CD4-positive, alpha-beta T cell treated with Interleukin-6 for 4 hours (primary cell): ENCODE results near the gene DKKL1.

Experiments used
- DNase-seq: peaks from one replicate; pipeline ENCODE4 v3.0.0-alpha.2; 2020; ENCODE audit warnings: mixed read lengths

Gene DKKL1

GRCh38 chr19:49338023-49338677 lies 25.5 kb upstream of the DKKL1 start:
- no peak for DNase-seq

DNA sequence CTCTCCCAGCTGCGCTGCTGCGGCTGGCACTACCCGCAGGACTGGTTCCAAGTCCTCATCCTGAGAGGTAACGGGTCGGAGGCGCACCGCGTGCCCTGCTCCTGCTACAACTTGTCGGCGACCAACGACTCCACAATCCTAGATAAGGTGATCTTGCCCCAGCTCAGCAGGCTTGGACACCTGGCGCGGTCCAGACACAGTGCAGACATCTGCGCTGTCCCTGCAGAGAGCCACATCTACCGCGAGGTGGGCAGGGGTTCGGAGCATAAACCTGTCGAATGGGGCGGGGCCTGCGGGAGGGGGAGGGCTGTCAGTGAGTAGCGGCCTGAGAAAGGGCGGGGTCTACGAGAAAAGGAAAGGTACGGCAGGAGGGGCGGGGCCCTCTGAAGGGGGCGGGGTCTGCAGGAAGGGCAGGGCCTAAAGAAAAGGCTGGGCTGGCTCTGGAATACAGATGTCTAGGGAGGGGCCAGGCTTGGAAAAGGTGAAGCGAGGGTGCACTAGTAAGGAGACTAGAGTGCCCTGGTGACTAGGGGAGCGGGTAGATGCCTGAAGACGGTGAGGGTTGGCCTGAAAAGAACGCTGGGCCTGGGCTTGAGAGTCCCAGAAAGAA lies 24.9 kb upstream of the DKKL1 start:
- no peak for DNase-seq

DNA sequence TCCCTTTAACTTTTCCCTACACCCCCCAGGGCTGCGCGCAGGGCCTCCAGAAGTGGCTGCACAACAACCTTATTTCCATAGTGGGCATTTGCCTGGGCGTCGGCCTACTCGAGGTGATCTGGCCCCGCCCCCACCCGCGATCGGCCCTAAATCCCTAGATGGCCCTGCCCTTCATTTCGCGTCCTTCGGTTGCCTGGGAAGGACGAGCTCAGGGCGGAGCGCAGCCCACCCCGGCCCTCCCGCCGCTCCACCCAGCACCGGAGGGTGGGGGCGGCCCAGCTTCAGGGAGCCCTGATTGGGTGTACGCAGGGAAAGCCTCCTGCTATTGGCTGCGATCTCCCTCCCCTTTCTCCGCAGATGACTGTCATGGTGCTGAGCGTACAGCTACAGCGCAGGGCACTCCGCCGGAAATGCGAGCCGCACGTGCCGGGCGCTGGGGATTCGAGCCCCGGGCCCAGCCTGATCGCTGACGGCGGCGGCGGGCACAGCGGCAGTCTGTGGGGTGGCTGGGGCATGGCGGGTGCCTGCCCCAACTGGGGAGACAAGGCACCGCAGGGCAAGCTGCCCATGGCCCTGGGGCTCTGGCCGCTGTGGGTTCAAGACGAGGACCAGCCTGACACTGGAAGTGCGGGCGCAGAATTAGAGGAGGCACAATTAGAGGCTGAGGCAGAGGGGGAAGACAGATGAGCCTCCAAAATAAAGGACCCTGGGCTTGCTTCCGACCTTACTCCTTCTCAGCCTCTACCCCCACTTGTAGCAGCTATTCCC lies 24.2 kb upstream of the DKKL1 start:
- DNase-seq: no peak

GRCh38 chr19:49340069-49340864 lies 23.4 kb upstream of the DKKL1 start:
- no peak for DNase-seq

DNA sequence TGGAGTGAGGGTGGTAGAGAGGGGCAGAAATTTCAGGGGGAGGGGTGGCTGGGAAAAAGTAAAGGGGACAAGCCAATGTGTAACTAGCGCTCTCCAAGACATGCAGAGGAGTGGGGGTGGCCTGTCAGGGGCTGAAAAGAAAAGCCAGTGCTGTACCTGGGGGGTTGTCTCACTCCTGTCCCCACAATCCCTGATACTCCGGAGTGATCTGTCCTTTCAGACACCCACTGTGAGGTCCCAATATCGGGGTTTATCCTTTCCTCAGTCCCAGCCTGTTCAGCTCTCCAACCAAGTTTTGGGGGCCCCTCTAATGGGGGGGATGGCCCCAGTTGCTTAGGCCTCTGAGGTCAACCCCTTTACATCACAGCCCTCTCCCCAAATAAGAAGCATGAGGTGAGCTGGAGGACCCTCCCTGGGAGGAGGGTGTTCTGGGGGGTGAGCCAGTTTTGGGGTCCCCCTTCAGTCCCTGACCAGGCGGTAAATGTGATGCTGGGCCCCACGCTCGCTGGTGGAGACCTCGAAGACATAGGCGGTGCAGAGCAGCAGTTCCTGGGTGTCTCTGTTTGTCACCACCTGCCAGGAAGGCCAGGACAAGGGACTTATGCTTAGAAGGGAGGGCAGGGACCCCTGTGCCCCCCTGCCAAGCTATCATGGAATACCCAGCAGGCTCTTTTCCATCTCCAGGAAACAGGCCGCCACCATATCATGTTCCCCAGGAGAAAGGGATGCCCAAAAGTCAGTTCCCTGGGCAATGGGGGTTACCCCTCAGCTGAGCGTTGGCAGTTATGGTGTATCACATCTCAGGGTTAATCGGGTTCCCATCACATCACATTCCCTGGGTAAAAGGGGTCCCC lies 22.6 kb upstream of the DKKL1 start:
- no peak for DNase-seq

- no peak for DNase-seq
Measured at GRCh38 chr19:49342291-49342721, 21.4 kb upstream of the DKKL1 start.

GRCh38 chr19:49343123-49343522 lies 20.6 kb upstream of the DKKL1 start:
- DNase-seq: no peak

GRCh38 chr19:49344505-49345423 lies 18.9 kb upstream of the DKKL1 start:
- DNase-seq: no peak

GRCh38 chr19:49347191-49347590 lies 16.5 kb upstream of the DKKL1 start:
- DNase-seq: no peak

DNA sequence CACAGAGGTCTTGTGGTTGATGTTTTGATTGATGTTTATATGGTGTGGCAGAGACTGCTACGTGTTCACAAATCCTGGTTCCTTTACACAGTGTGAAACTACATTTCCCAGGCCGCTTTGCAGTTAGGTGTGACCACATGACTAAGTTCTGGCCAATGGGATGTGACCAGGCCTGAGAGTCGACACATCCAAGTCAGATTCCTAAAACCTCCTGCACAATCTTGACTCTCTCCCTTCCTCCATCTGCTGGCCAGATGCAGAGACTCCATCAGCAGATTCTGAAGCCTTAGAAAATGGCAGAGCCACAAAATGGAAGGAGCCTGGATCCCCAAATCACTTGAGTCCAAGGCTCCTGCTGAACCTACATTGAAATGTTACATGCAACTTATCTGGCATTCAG lies 15.8 kb upstream of the DKKL1 start:
- DNase-seq: no peak

DNA sequence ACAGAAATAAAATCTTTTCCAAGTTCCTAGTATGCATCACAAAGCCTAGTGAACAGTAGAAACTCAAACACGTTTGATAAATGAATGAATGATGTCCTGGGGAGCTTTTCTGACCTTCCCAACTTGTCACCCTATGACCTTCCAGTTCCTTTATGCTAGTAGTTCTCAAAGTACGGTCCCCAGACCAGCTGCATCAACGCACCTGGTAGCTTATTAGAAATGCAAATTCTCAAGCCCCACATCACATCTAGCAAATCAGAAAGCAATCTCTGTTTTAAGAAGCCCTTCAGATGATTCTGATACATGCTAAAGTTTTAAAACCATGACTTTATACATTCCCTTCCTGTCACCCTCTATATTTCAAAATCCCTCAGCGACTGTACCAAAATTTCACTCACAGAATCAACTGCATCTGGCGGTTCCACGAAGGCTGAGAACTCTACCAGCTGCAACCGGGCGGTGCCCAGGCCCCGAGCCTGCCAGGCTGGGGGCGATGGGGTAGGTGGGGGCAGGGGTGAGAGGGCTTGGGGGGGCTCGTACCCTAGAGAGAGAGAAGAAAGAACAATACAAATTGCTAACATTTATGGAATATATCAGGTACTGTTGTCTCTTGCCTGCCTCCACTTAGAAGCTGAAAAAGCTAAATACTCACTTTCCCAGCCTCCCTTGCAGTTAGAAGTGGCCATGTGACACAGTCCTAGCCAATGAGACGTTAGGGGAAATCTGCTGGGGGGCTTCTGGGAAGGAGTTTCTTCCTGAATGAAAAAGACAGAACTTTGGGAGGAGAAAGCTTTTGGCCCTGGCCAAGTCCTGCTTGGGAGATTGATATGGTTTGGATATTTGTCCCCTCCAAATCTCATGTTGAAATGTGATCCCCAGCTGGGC lies 15.1 kb upstream of the DKKL1 start:
- no peak for DNase-seq

GRCh38 chr19:49349567-49349966 lies 14.1 kb upstream of the DKKL1 start:
- DNase-seq: no peak

DNA sequence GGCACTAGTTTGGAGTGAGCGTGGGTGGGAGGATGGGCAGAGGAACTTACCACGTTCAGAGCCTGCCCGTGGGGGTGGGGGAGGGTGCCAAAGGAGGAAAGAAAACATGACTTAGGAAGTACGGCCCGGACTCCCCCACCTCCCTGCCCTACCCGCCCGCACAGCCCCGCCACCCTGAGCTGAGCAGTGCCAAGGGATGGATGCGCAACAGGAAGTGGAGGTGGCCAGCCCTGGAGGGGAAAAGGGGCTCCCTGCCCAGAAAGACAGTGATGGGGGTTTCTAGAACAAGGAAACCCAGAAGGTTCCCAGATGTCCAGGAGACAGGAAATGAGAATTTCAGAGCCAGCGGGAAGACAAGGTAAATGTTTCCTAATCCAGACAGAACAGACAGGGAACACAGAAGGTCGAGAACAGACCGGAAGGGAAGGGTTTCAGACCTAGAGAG lies 7.7 kb upstream of the DKKL1 start:
- no peak for DNase-seq

DNA sequence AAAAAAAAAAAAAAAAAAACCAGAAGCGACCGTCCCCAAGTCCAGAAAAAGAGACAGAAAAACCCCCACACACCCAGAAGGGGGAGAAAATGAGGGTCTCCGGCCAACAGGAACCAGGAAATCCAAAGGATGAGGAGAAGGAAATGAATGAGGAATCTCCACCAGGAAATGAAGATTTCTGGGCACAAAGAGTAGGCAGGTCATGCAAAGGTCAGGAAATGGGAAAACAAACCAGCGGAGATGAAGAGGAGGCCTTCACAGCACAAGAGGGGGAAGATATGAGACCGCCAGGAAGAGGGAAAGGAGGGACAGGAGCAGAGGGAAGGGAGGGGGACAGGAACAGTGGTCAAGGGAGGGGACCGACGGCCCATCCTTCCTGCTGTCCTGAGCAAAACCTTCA lies 7.3 kb upstream of the DKKL1 start:
- no peak for DNase-seq

- no peak for DNase-seq
Measured at GRCh38 chr19:49357186-49357585, 6.5 kb upstream of the DKKL1 start.

DNA sequence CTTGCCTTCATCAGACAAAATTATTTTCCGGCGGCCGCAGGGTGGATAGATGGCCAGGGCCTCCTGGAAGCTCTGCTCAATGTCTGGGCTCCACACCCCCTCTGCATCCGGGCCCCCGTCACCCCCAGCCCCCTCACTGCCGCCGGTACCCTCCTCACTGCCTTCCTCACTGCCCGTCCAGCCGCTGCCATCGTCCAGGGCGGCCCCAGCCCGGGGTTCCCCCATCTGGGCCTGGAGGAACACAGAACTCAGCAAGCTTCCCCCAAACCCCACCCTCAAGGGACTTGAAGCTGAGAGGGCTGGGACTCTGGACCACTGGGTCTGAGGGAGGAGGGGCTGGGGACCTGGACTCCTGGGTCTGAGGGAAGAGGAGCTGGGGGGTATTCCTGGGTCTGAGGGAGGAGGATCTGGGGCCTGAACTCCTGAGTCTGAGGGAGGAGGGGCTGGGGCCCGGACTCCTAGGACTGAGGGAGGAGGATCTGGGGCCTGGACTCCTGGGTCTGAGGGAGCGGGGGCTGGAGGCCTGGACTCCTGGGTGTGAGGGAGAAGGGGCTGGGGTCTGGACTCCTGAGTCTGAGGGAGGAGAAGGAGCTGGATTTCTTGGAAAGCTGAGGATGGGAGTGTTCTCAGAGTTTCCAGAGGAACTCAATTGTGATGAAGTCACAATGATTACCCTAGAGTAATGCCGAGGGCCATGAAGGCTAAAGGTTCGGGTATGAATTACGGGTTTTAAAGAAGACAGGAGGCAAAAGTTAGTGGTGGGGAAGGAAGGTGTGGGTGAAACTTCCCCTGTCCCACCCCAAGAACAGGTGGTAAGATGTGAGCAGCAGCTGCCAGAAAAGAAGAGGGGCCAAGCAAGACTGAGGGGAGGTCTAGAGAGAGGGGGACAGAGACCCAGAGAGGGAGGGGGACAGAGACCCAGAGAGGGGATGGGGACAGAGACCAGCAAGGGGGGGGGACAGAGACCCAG lies 3.5 kb upstream of the DKKL1 start:
- no peak for DNase-seq

- peak; percentile 24 for DNase-seq
Measured at GRCh38 chr19:49361438-49362047, 2.1 kb upstream of the DKKL1 start.
